Adrenal gland (tissue), 12 donors: ENCODE data around the gene SEC16A. TPM values are rescaled to one million over a fixed set of nuclear protein-coding genes. Genes with fewer than 3 reads are reported as not detected.
"Not testable (repeated sequence)": the region's sequence is repeated elsewhere in the genome, so short reads cannot be mapped to it uniquely, and the experiment has no call there.

Experiments used
- DNase-seq, 7 donors: peaks; one replicate each; pipeline ENCODE4 v3.0.0-alpha.2; 2019 to 2020
- H3K27ac ChIP-seq, 5 donors: fragments of 200-600 bp; sonication (generic) in 4 of 5; 1 replicate in 3 of 5; 2 replicates in 2 of 5; pipeline versions ENCODE4 v1.5.1 to v1.8.0; 2016 to 2020; ENCODE audit warnings: mild to moderate bottlenecking in 1 of 5
- H3K27me3 ChIP-seq: fragments of 200-600 bp; 2 replicates; pipeline ENCODE4 v1.8.0; 2021
- H3K36me3 ChIP-seq, 2 donors: fragments of 200-600 bp; replicated peaks in 1 of 2; 1 replicate in 1 of 2; 2 replicates in 1 of 2; pipeline versions ENCODE4 v1.5.1 to v1.8.0; 2018 to 2022
- H3K4me1 ChIP-seq, 2 donors: fragments of 200-600 bp; replicated peaks in 1 of 2; 1 replicate in 1 of 2; 2 replicates in 1 of 2; pipeline versions ENCODE4 v1.5.1 to v1.8.0; 2018 to 2021
- H3K4me3 ChIP-seq, 4 donors: fragments of 200-600 bp; sonication (generic) in 3 of 4; one replicate each; pipeline ENCODE4 v1.5.1; 2016 to 2018
- H3K9me3 ChIP-seq, 3 donors: fragments of 200-600 bp; sonication (generic) in 1 of 3; replicated peaks in 1 of 3; 1 replicate in 2 of 3; 2 replicates in 1 of 3; pipeline versions ENCODE4 v1.5.1 to v1.8.0; 2016 to 2021
- CTCF ChIP-seq, 6 experiments: fragments of 450-650 bp in 4 of 6; fragments of 200-600 bp in 2 of 6; sonication (generic) in 1 of 6; IDR thresholded peaks; 1 replicate in 5 of 6; 2 replicates in 1 of 6; pipeline versions ENCODE4 v1.5.1 to v1.8.0; 2016 to 2021; ENCODE audit warnings: antibody characterized with exemption in 6 of 6, mild to moderate bottlenecking in 2 of 6, moderate library complexity in 1 of 6
- POLR2A ChIP-seq, 2 donors: fragments of 450-650 bp; IDR thresholded peaks; one replicate each; pipeline ENCODE4 v1.6.1; 2017; ENCODE audit warnings: antibody characterized with exemption in 2 of 2, mild to moderate bottlenecking in 2 of 2, moderate library complexity in 1 of 2
- WGBS, 4 donors: extraction: QIAGEN DNeasy Blood & Tissue Kit in 2 of 4; methylation state at CpG; one replicate each; pipeline versions ENCODE4 v1.1.5 to v1.1.7; 2013 to 2017; 5-methylcytosine and 5-hydroxymethylcytosine counted together
- intact Hi-C, 2 donors: fragments of 100-400 bp; cut with DNase I; formaldehyde crosslinking; loops; one replicate each; pipeline versions ENCODE4 v1.14.1 to v1.15.0; 2022 to 2023
- polyA plus RNA-seq, 3 donors: library from polyadenylated mRNA; stranded (reverse); fragments of 200-250 nt in 2 of 3; fragments of 350-450 nt in 1 of 3; fragmentation: Illumina TruSeq in 1 of 3; extraction: RNeasy Lipid Tissue Mini Kit (QIAGEN cat#74804) in 1 of 3; gene quantifications; one replicate each; pipeline ENCODE4 v1.2.3, GENCODE V29; 2013 to 2014
- total RNA-seq, 9 donors: library from RNA; depleted of rRNA in 4 of 9; stranded (reverse); fragments of >200 nt in 4 of 9; fragments of 120-200 nt in 1 of 9; fragmentation: NEBNext Ultra II Directional in 1 of 9; extraction: Animal tissue kit (Norgen Biotek cat#: 25700) in 1 of 9; gene quantifications; one replicate each; pipeline versions ENCODE4 v1.1.0 to v1.2.4, GENCODE V29; 2013 to 2023
- donor health status: healthy with polysubstance abuse.
- donor health status: Bipolar disorder and iron deficiency.
- donor health status: DM: yes; HTN: yes; CAD: no.
- donor health status: DM: no; HTN: no; CAD: no.
- donor health status: DM: no; HTN: no; CAD: no.
- donor health status: DM: yes; HTN: yes; CAD: no.

SEC16A gene
- total and polyA plus RNA-seq, 12 donors = 18.8 to 107 (median 56.5) TPM

- H3K9me3 ChIP-seq = no peaks in the 10 kb centered on the region
- H3K4me1 ChIP-seq = no peaks in the 10 kb centered on the region
- no peak overlapping the region for H3K4me3 ChIP-seq
- no peak for DNase-seq
- WGBS, 4 donors = 86 to 100% (median 91%) methylated on average over 3 to 21 of the region's 21 CpGs
- TF ChIP-seq CTCF (IDR thresholded peaks at IDR 0.05) (no peak), POLR2A (IDR thresholded peaks at IDR 0.05) (no peak)
- peaks cover 0 to 34% of the 10 kb centered on the region in 2 donors for H3K36me3 ChIP-seq
- H3K27me3 ChIP-seq = no peaks in the 10 kb centered on the region
- intact Hi-C loops = no loop called here
- no peak overlapping the region for H3K27ac ChIP-seq
These were observed 53.7 kb downstream of the SEC16A start for GRCh38 chr9:136429075-136429628.

- TF ChIP-seq CTCF (IDR thresholded peaks at IDR 0.05) (no peak), POLR2A (IDR thresholded peaks at IDR 0.05) (no peak)
- H3K4me3 ChIP-seq = no peak overlapping the region
- WGBS, 4 donors = 88 to 92% (median 90%) methylated on average over 12 of the region's 12 CpGs
These were observed 56.1 kb downstream of the SEC16A start for GRCh38 chr9:136426787-136427186.

GRCh38 chr9:136425367-136425766, 57.5 kb downstream of the SEC16A start:
- H3K9me3 ChIP-seq, H3K4me3 ChIP-seq, intact Hi-C loops, DNase-seq, H3K27ac ChIP-seq, H3K27me3 ChIP-seq, H3K4me1 ChIP-seq: not testable (repeated sequence)
- WGBS, 4 donors = 71 to 87% (median 80%) methylated on average over 4 to 7 of the region's 7 CpGs
- peaks cover 0 to 45% of the 10 kb centered on the region in 2 donors for H3K36me3 ChIP-seq

More at GRCh38 chr9:136426787-136427186, 56.1 kb downstream of the SEC16A start:
- Histone ChIP-seq H3K36me3 (peaks cover 0 to 35% of the 10 kb centered on the region in 2 donors), H3K27me3 (no peaks in the 10 kb centered on the region), H3K9me3 (no peaks in the 10 kb centered on the region), H3K27ac (no peak overlapping the region), H3K4me1 (no peaks in the 10 kb centered on the region)
- DNase-seq = no peak
- intact Hi-C loops = no loop called here

GRCh38 chr9:136424750-136425362, 58.0 kb downstream of the SEC16A start:
- Histone ChIP-seq H3K27me3 (no peaks in the 10 kb centered on the region), H3K4me1 (no peaks in the 10 kb centered on the region), H3K4me3 (no peak overlapping the region), H3K27ac (no peak overlapping the region), H3K9me3 (no peaks in the 10 kb centered on the region), H3K36me3 (peaks cover 0 to 47% of the 10 kb centered on the region in 2 donors)
- WGBS, 4 donors = 87 to 93% (median 89%) methylated on average over 15 to 27 of the region's 27 CpGs
- intact Hi-C loops = no loop called here
- TF ChIP-seq POLR2A (IDR thresholded peaks at IDR 0.05) = no peak
- no peak for TF ChIP-seq CTCF (IDR thresholded peaks at IDR 0.05)
- DNase-seq = no peak
